ENCODE results near the gene PBX1. TPM values are rescaled to one million over a fixed set of nuclear protein-coding genes. Genes with fewer than 3 reads are reported as not detected.
A peak's percentile ranks its signal among the peaks of the same experiment; 100 is the strongest.

Gene PBX1
- total RNA-seq, 1 donor from 2014 or later: 257 TPM

DNA sequence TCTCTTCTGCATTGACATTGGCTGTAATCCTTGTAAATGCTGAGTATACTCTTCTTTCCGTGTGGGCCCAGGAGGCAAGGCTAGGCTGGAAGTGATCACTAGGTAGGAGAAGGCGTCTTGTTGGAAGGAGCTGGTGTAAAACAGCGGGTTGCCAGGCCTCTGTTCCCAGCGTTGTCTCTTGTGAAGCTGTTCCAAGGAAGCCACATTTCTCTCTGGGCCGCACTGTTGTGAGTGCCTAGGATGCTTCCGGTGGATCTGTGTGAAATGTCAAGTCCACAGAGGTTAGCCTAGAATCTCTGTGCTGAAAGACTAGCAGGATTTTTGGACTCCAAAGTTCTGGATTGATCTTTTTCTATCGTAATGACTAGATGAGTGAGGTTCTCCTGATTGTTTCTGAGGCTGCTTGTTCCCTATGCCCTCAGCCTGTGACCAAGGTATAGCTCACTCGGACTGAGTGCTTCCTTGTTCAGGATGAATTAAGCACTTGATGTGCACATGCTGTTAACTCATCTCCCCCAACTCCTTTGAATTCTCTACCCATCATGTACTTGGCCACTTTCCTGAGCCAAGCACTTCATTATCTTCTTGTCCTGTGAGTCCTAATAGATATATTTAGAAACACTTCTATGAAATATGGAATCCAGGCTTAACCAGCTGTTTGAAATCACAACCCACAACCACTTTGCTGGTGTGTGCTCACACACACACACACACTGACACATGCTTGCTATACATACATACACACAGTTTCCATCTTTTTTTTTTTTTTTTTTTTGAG, 63.3 kb downstream of the PBX1 start:
- H3K36me3 Mint-ChIP-seq: peaks cover 41% of the 10 kb centered on the region
- DNase-seq (ENCODE audit: extremely low spot score, unreplicated experiment): no peak
- TF ChIP-seq, protein P1, sequence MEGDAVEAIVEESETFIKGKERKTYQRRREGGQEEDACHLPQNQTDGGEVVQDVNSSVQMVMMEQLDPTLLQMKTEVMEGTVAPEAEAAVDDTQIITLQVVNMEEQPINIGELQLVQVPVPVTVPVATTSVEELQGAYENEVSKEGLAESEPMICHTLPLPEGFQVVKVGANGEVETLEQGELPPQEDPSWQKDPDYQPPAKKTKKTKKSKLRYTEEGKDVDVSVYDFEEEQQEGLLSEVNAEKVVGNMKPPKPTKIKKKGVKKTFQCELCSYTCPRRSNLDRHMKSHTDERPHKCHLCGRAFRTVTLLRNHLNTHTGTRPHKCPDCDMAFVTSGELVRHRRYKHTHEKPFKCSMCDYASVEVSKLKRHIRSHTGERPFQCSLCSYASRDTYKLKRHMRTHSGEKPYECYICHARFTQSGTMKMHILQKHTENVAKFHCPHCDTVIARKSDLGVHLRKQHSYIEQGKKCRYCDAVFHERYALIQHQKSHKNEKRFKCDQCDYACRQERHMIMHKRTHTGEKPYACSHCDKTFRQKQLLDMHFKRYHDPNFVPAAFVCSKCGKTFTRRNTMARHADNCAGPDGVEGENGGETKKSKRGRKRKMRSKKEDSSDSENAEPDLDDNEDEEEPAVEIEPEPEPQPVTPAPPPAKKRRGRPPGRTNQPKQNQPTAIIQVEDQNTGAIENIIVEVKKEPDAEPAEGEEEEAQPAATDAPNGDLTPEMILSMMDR (conservative IDR thresholded peaks at IDR 0.05): no peak
- H3K9me3 Mint-ChIP-seq: peaks cover 3% of the 10 kb centered on the region
- peaks cover 44% of the 10 kb centered on the region for H3K4me1 Mint-ChIP-seq (ENCODE audit: unreplicated experiment)
- H3K27ac Mint-ChIP-seq: peak overlapping the region; percentile 65
- H3K27me3 Mint-ChIP-seq: no peaks in the 10 kb centered on the region
- peak overlapping the region; percentile 32 for H3K4me3 Mint-ChIP-seq

DNA sequence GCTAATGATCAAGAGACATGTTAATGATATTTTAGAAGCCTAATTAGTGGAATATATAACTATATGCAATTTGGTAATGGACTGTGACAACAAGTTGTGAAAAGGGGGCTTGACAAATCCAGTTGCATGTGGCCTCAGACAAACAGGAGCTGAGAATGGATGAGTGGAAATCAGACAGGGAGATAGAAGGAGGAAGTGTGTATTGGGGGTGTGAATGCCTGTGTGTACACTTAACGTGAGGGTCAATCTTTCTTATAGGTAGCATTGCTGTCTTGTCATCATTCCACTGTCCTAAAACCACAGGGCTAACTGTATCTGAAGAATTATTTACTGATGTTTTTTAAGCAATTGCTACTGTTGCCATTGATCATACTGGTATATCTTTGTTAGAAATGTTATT, 64.8 kb downstream of the PBX1 start:
- H3K4me3 Mint-ChIP-seq: no peak overlapping the region
- no peak for DNase-seq (ENCODE audit: extremely low spot score, unreplicated experiment)
- no peaks in the 10 kb centered on the region for H3K27me3 Mint-ChIP-seq
- TF ChIP-seq, protein P1 (conservative IDR thresholded peaks at IDR 0.05): no peak
- H3K4me1 Mint-ChIP-seq (ENCODE audit: unreplicated experiment): peaks cover 59% of the 10 kb centered on the region
- peaks cover 3% of the 10 kb centered on the region for H3K9me3 Mint-ChIP-seq
- H3K36me3 Mint-ChIP-seq: peaks cover 55% of the 10 kb centered on the region
- H3K27ac Mint-ChIP-seq: peak overlapping the region; percentile 46

DNA sequence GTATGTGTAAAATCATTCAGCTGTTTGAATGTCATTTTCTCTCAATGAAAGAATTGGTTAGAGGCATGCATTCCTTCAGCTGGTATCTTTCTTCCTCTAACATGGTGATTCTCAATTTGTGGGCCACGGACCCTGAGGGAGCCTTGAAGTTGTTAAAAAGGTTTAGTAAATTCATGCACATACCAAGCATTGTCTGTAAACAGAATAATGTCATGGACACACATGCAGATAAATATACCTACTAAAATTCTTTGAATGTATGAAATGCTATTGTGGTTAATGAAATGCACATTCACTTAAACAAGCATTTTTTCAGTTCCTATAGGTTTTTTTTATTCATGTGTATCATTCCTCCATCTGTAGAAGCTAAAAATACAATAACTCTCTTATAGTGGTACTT, 65.4 kb downstream of the PBX1 start:
- peaks cover 61% of the 10 kb centered on the region for H3K36me3 Mint-ChIP-seq
- H3K4me1 Mint-ChIP-seq (ENCODE audit: unreplicated experiment): peaks cover 64% of the 10 kb centered on the region
- H3K27ac Mint-ChIP-seq: peak overlapping the region; percentile 46
- TF ChIP-seq, protein P1 (conservative IDR thresholded peaks at IDR 0.05): no peak
- no peak for DNase-seq (ENCODE audit: extremely low spot score, unreplicated experiment)
- H3K9me3 Mint-ChIP-seq: peaks cover 3% of the 10 kb centered on the region
- H3K4me3 Mint-ChIP-seq: no peak overlapping the region
- H3K27me3 Mint-ChIP-seq: no peaks in the 10 kb centered on the region

DNA sequence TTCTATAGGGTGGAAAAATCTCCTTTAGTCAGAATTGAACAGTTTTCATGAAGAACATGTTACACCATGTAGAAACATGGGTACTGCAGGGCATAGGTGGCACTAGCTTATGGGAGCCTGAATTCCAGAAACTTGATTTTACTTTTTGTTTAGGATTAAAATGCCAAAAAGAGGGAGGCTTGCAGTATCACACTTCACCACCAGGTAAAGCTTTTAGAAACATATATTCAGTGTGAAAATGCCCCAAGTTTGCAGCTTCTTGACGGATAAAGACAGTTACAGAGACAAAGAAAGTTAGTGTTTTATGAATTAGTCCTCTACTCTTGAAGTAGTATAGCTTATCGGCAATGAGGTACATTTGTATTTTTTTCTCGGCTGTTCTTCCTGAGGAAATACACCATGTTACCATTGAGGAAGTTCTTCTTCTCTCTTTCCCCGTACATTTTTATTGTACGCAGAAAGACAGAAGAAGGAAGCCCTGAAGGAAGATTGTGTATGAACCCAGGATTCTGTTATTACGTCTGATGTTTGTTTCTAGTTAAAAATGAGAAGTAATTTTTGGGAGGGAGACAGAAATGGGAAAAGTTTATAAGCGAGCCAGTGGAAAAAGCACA, 66.1 kb downstream of the PBX1 start:
- Mint-ChIP-seq H3K27ac (peak overlapping the region; percentile 40), H3K4me1 (ENCODE audit: unreplicated experiment) (peaks cover 67% of the 10 kb centered on the region), H3K36me3 (peaks cover 63% of the 10 kb centered on the region), H3K4me3 (no peak overlapping the region), H3K9me3 (peaks cover 3% of the 10 kb centered on the region), H3K27me3 (no peaks in the 10 kb centered on the region)
- TF ChIP-seq, protein P1 (conservative IDR thresholded peaks at IDR 0.05): peak; percentile 71
- no peak for DNase-seq (ENCODE audit: extremely low spot score, unreplicated experiment)

DNA sequence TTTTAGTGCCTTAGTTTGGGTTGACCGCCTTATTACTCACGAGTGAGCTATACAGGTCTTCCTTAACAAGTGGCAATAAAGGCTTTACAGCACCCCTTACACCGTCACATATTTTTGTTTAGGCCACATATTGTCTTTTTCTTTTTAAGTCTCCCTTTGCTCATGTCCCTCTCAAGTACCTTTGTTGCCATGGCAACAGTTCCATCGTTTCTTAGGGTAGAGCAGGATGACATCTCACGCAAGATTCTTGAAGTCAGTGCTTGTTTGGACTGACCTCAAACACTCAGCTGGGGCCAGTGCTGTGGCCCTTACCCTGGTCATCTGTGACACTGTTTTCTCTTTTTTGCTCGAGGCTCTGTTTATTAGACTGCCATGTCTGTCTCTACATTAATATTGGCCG, 69.8 kb downstream of the PBX1 start:
- Mint-ChIP-seq H3K4me1 (ENCODE audit: unreplicated experiment) (peaks cover 73% of the 10 kb centered on the region), H3K27ac (peak overlapping the region; percentile 49), H3K9me3 (no peaks in the 10 kb centered on the region), H3K4me3 (no peak overlapping the region), H3K36me3 (peaks cover 68% of the 10 kb centered on the region), H3K27me3 (no peaks in the 10 kb centered on the region)
- DNase-seq (ENCODE audit: extremely low spot score, unreplicated experiment): no peak
- TF ChIP-seq, protein P1 (conservative IDR thresholded peaks at IDR 0.05): no peak
